NT2/D1 (cell line): ENCODE data around the gene GNG13.
"Not testable (repeated sequence)": the region's sequence is repeated elsewhere in the genome, so short reads cannot be mapped to it uniquely, and the experiment has no call there.

Source experiments
- DNase-seq: peaks from one replicate; pipeline ENCODE4 v3.0.0-alpha.2; 2011; ENCODE audit warnings: low read depth, low spot score
- H3K27me3 ChIP-seq: 2 replicates; pipeline ENCODE4 v1.6.0; 2011; ENCODE audit warnings: mild to moderate bottlenecking; ENCODE audit not compliant: insufficient read length, insufficient read depth
- H3K36me3 ChIP-seq: 2 replicates; pipeline ENCODE4 v1.6.1; 2011; ENCODE audit warnings: mild to moderate bottlenecking, low read length, mixed read lengths; ENCODE audit not compliant: insufficient read depth, insufficient read length
- H3K4me1 ChIP-seq: 2 replicates; pipeline ENCODE4 v1.5.1; 2011; ENCODE audit not compliant: insufficient read depth, insufficient read length
- H3K4me3 ChIP-seq: 2 replicates; pipeline ENCODE4 v1.5.1; 2011; ENCODE audit warnings: low read depth; ENCODE audit not compliant: insufficient read length
- H3K9ac ChIP-seq: 2 replicates; pipeline ENCODE4 v1.6.0; 2011; ENCODE audit warnings: low read depth; ENCODE audit not compliant: insufficient read length
- H3K9me3 ChIP-seq: 2 replicates; pipeline ENCODE4 v1.5.1; 2011; ENCODE audit warnings: mild to moderate bottlenecking, low read length; ENCODE audit not compliant: insufficient read depth
- SUZ12 ChIP-seq: IDR thresholded peaks from 2 replicates; pipeline ENCODE4 v1.6.1; 2011; ENCODE audit not compliant: insufficient read length, insufficient read depth; ENCODE audit errors: extremely low read depth
- YY1 ChIP-seq: IDR thresholded peaks from 2 replicates; pipeline ENCODE4 v1.6.1; 2011; ENCODE audit not compliant: insufficient read length, insufficient read depth
- ZNF274 ChIP-seq: IDR thresholded peaks from 2 replicates; pipeline ENCODE4 v1.6.1; 2011; ENCODE audit warnings: mild to moderate bottlenecking, low read depth, low read length

Gene GNG13

DNA sequence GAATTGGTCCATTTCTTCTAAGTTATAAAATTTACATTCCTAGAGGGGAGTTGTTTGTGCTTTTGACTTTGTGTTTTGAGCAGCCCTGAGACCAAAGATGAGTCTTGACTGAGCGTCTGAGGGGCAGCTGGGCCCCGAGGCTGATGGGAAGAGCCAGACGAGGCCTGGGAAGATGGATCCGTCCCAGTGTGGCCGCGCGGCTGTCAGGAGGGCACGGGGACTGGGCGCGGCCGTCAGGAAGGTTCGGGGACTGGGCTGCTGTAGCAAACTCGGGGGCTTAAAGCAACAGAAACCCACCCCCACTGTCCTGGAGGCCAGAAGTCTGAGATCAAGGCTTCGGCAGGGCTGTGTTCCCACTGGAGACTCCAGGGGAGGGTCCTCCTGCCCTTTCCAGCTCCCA lies 38.2 kb upstream of the GNG13 start:
- H3K4me1 ChIP-seq, result peaks cover 25% of the 10 kb centered on the region

DNA sequence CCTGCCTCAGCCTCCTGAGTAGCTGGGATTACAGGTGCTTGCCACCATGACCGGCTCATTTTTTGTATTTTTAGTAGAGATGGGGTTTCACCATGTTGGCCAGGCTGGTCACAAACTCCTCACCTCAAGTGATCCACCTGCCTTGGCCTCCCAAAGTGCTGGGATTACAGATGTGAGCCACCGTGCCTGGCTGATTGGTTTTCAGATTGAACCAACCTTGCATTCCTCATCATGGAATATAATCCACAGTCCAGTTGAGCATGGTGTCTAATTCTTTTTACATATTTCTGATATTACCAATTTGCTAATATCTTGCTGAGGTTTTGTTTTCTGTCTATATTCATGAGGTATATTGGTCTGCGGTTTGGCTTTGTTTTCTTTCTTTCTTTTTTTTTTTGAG lies 36.3 kb upstream of the GNG13 start:
- not testable (repeated sequence) for H3K9ac ChIP-seq, H3K27me3 ChIP-seq, DNase-seq, H3K36me3 ChIP-seq, H3K4me3 ChIP-seq
- Histone ChIP-seq H3K9me3 (peaks cover 21% of the 10 kb centered on the region), H3K4me1 (peaks cover 14% of the 10 kb centered on the region)

More for the DNA sequence above, 38.2 kb upstream of the GNG13 start:
- DNase-seq, result no peak
- H3K4me3 ChIP-seq, result no peak overlapping the region
- peaks cover 21% of the 10 kb centered on the region for H3K9me3 ChIP-seq
- no peak for TF ChIP-seq SUZ12
- no peak for TF ChIP-seq ZNF274
- TF ChIP-seq YY1, result no peak
- H3K27me3 ChIP-seq, result no peaks in the 10 kb centered on the region
- no peak overlapping the region for H3K9ac ChIP-seq
- no peaks in the 10 kb centered on the region for H3K36me3 ChIP-seq

DNA sequence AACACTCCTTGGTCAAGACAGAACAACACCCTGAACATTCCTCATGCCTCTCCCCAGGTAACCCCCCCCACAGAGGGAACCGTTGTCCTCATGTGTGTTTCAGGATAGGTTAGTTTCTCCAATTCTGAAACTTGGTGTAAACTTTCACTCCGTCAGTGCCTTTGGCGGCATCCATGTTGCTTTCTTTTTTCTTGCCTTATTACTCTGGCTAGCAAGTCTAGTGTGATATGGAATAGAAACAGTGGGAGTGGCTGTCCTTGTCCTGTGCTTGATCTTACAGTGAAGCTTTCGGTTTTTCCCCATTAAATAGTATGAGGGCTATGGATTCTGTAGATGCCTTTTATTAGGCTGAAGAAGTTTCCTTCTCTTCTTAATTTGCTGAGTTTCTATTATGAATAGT lies 35.7 kb upstream of the GNG13 start:
- Histone ChIP-seq H3K36me3 (no peaks in the 10 kb centered on the region), H3K9me3 (peaks cover 21% of the 10 kb centered on the region), H3K4me3 (no peak overlapping the region), H3K27me3 (no peaks in the 10 kb centered on the region), H3K9ac (no peak overlapping the region), H3K4me1 (peaks cover 14% of the 10 kb centered on the region)
- TF ChIP-seq ZNF274 (no peak), SUZ12 (no peak), YY1 (no peak)
- DNase-seq, result no peak

GRCh38 chr16:835373-835772 lies 34.8 kb upstream of the GNG13 start:
- peaks cover 21% of the 10 kb centered on the region for H3K9me3 ChIP-seq
- TF ChIP-seq ZNF274, result no peak
- no peak for TF ChIP-seq YY1
- TF ChIP-seq SUZ12, result no peak
- no peak overlapping the region for H3K4me3 ChIP-seq
- DNase-seq, result no peak
- peaks cover 10% of the 10 kb centered on the region for H3K4me1 ChIP-seq
- no peaks in the 10 kb centered on the region for H3K27me3 ChIP-seq
- H3K36me3 ChIP-seq, result no peaks in the 10 kb centered on the region
- H3K9ac ChIP-seq, result no peak overlapping the region

GRCh38 chr16:833411-833810 lies 32.9 kb upstream of the GNG13 start:
- no peak for TF ChIP-seq SUZ12
- no peak for TF ChIP-seq YY1
- no peak for TF ChIP-seq ZNF274
- Histone ChIP-seq H3K4me3 (no peak overlapping the region), H3K36me3 (no peaks in the 10 kb centered on the region), H3K4me1 (no peaks in the 10 kb centered on the region), H3K27me3 (no peaks in the 10 kb centered on the region), H3K9me3 (peaks cover 21% of the 10 kb centered on the region), H3K9ac (no peak overlapping the region)
- DNase-seq, result no peak

- TF ChIP-seq YY1 (no peak), SUZ12 (no peak), ZNF274 (no peak)
- Histone ChIP-seq H3K4me3 (no peak overlapping the region), H3K36me3 (no peaks in the 10 kb centered on the region), H3K4me1 (no peaks in the 10 kb centered on the region), H3K9me3 (peaks cover 21% of the 10 kb centered on the region), H3K9ac (no peak overlapping the region), H3K27me3 (no peaks in the 10 kb centered on the region)
- no peak for DNase-seq
Measured at GRCh38 chr16:832652-833336, 32.3 kb upstream of the GNG13 start.

GRCh38 chr16:831571-832413 lies 31.3 kb upstream of the GNG13 start:
- Histone ChIP-seq H3K9me3 (peaks cover 17% of the 10 kb centered on the region), H3K4me1 (peaks cover 3% of the 10 kb centered on the region), H3K27me3 (no peaks in the 10 kb centered on the region)

More at GRCh38 chr16:831571-832413, 31.3 kb upstream of the GNG13 start:
- DNase-seq, result no peak
- Histone ChIP-seq H3K4me3 (no peak overlapping the region), H3K9ac (no peak overlapping the region), H3K36me3 (no peaks in the 10 kb centered on the region)
- no peak for TF ChIP-seq ZNF274
- TF ChIP-seq YY1, result no peak
- no peak for TF ChIP-seq SUZ12
